VCaP (cell line): ENCODE results near the gene PRPF40B.

Source experiments
- H3K27ac ChIP-seq: fragments of 450-650 bp; 2 replicates; pipeline ENCODE4 v1.5.1; 2017
- TF ChIP-seq, protein P1 (sequence below): fragments of 450-650 bp; conservative IDR thresholded peaks from 2 replicates; pipeline ENCODE4 v1.5.1; 2017; ENCODE audit warnings: mild to moderate bottlenecking, moderate library complexity

PRPF40B gene

DNA sequence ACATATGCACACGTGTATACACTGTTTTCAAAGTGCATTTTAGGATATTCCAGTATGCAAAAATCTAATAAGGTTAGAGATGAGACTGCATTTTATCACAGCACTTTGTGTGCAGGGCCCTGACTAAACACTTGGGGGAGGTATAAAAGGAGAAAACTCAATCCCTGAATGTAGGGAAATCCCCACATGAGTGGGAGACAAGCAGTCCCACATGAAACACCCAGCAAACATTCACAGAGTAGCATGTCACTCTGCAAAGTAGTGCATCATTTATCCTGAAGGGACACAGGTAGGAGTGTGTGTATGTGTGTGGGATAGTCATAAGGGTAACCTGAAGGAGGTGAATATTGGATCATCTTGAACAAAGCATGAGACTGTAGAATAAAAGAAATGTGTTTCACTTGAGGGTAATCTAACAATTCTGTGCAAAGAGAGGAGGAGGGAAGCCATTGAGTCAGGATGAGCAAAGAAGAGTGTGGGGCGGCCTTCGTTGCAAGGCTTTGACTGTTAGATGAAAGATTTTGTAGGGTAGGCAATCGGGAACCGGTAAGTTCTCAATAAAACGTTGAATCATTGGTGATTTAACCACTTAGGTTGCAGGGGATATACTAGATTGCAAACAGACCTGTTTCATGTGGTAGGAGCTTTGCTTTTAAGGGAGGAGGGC, 2.9 kb downstream of the PRPF40B start:
- H3K27ac ChIP-seq = peak overlapping the region; percentile 82; the same call in 1 of the 2 replicates
- TF ChIP-seq, protein P1, sequence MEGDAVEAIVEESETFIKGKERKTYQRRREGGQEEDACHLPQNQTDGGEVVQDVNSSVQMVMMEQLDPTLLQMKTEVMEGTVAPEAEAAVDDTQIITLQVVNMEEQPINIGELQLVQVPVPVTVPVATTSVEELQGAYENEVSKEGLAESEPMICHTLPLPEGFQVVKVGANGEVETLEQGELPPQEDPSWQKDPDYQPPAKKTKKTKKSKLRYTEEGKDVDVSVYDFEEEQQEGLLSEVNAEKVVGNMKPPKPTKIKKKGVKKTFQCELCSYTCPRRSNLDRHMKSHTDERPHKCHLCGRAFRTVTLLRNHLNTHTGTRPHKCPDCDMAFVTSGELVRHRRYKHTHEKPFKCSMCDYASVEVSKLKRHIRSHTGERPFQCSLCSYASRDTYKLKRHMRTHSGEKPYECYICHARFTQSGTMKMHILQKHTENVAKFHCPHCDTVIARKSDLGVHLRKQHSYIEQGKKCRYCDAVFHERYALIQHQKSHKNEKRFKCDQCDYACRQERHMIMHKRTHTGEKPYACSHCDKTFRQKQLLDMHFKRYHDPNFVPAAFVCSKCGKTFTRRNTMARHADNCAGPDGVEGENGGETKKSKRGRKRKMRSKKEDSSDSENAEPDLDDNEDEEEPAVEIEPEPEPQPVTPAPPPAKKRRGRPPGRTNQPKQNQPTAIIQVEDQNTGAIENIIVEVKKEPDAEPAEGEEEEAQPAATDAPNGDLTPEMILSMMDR = no peak

DNA sequence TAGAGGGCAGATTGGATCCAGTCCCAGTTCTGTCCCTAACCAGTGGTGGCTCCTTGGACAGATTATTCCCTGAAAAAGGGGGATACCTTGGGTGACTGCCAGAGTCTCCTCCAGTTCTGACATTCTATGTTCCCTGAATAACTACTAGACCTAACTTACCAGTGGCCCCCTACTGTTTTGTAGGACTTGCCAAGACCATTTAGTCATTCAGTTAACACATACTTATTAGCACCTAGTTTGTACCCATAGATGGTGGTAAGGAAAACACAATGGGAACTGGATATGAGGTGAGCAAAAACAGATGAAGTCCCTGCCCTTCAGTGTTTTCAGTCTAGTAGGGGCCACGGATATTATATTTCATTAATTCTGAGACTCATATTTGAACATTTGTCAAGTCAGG, 3.5 kb downstream of the PRPF40B start:
- 0 out of 2 replicates have a peak overlapping the region, but pooled peaks have one; percentile 71 for H3K27ac ChIP-seq
- TF ChIP-seq, protein P1 = no peak

DNA sequence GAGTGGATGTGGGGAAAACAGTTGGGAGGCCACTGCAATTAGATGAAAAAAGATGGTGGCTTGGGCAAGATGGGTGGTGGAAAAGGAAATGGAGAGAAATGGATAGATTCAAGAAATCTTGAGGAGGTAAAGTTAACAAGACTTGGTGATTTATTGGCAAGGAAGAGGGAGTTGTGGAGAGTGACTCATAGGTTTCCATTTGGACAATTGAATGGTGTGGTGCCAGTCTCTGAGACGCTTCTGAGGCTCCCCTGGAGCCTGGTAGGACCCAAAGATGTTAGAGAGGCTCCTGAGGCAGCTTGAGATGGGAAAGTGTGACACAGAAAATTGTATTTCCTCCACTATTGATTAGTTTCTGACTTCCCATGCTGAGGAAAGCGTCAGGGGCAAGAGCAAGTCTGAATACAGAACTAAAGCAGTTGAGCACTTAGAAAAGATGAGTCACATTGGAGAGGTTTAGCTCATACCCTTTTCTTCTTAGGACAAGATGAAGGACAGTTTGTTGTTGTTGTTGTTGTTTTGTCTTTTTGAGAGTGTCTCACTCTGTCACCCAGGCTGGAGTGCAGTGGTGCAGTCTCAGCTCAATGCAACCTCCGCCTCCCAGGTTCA, 4.5 kb downstream of the PRPF40B start:
- H3K27ac ChIP-seq = peak overlapping the region; percentile 71
- TF ChIP-seq, protein P1 = no peak

DNA sequence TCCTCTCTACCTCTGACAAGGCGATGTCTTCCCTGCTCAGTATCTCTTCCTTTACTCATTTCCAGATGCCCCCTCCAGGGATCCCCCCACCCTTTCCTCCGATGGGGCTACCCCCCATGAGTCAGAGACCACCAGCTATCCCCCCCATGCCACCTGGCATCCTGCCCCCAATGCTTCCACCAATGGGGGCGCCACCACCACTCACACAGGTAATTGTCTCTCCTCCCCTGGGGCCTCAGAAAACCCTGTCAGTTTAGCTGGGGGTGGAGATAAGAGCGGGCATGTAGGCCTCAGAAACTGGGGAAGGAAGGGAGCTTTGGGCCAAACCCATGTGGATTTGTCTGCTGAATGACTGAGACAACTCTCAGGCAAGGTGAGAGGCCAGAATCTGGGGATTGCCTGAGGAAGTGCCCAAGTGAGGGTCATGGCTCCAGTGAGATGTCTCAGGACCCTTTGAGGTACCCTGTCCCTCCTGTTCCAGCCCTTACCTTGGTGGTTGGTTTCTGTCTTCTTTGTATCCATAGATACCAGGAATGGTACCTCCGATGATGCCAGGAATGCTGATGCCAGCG, 8.1 kb downstream of the PRPF40B start:
- TF ChIP-seq, protein P1 = no peak
- no peak overlapping the region for H3K27ac ChIP-seq

DNA sequence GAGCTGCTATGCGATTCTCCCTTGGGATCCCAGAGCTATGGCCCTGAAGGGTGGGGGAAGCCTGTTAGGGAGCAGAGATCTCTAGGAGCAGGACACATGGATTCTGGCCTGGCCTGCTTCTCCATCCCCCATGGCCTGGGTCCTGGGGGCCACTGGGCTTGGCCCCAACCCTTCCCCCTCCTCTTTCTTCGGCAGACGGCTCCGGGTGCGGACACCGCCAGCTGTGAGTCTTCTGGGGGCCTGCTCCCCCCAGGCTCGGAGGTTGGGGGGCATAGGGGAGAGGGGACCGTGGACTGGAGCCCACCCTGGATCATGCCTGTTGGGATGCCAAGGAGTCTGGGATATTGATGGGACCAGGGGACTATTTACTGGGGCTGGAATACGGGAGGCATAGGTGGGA, 9.0 kb downstream of the PRPF40B start:
- no peak overlapping the region for H3K27ac ChIP-seq
- TF ChIP-seq, protein P1 = no peak

DNA sequence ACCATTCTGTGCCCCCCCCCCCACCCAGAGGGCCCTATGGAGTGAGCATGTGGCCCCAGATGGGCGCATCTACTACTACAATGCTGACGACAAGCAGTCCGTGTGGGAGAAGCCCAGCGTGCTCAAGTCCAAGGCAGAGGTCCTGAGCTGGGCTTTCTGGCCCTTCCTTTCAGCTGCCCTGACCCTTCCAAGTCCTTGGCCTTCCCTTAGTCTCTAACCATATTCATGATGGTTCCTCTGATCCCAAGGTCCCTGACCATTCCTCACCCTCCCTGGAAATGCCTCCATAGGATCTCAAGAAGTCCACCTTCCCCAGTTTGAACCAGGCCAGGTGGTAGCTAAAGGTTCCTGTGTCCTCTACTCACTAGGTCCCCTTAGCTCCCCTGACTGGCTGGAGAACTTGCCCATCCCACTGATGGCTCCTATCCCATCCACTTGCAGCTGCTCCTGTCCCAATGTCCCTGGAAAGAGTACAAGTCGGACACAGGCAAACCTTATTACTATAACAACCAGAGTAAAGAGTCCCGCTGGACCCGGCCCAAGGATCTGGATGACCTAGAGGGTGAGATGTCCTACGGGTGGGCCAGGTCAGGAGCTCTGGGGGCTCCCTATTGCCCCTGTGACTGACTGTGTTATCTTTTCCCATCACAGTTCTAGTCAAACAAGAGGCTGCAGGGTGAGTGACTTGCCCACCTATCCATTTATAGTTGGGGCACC, 9.8 kb downstream of the PRPF40B start:
- TF ChIP-seq, protein P1 = no peak
- no peak overlapping the region for H3K27ac ChIP-seq

DNA sequence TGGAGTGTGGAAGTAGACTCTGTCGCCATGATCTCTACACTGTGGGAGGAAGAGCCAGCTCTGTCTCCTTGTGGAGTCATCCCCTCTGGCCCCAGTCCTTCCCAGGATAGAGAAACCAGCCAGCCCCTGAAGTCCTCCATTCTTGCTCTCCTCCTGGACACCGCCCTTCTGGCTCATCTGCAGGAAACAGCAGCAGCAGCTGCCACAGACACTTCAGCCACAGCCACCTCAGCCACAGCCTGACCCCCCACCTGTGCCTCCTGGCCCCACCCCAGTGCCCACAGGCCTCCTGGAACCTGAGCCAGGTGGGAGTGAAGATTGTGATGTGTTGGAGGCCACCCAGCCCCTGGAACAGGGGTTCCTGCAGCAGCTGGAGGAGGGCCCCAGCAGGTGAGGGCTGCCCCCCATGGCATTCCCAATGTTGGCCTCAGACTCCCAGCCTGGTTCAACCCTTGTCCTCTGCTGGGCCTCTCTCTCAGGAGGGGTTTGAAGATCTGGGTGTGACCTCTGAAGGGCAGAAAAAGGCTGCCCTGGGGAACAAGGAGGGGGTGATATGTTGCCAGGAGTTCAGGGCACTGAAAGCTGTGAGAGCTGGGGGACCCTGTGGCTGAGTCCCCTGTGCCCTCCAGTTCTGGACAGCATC, 10.5 kb downstream of the PRPF40B start:
- TF ChIP-seq, protein P1 = no peak
- no peak overlapping the region for H3K27ac ChIP-seq
